HepG2 (cell line): ENCODE measurements around the gene PGS1. TPM values are rescaled to one million over a fixed set of nuclear protein-coding genes. Genes with fewer than 3 reads are reported as not detected.

ENCODE experiments used
- FOSL1 ChIP-seq: sonication (generic); formaldehyde crosslinking; IDR thresholded peaks from 2 replicates; pipeline ENCODE4 v1.9.0; 2021; ENCODE audit warnings: missing genetic modification reagents, borderline replicate concordance
- FOXO4 ChIP-seq: sonication (generic); formaldehyde crosslinking; conservative IDR thresholded peaks from 2 replicates; pipeline ENCODE4 v1.8.1; 2023; ENCODE audit warnings: missing genetic modification reagents
- HIVEP1 ChIP-seq: sonication (generic); formaldehyde crosslinking; IDR thresholded peaks from 2 replicates; pipeline ENCODE4 v1.4.0; 2020; ENCODE audit warnings: mild to moderate bottlenecking, missing genetic modification reagents
- MIER2 ChIP-seq: IDR thresholded peaks from 2 replicates; pipeline ENCODE4 v1.6.1; 2016; ENCODE audit warnings: missing biosample characterization, missing genetic modification reagents
- NONO ChIP-seq, 2 experiments: fragments of 450-650 bp in 1 of 2; sonication (generic) in 1 of 2; formaldehyde crosslinking in 1 of 2; IDR thresholded peaks in 1 of 2; conservative IDR thresholded peaks in 1 of 2; 2 replicates each; pipeline versions ENCODE4 v1.6.1 to v1.8.0; 2017 to 2022; ENCODE audit warnings: mild to moderate bottlenecking in 1 of 2, missing genetic modification reagents in 1 of 2, moderate library complexity in 1 of 2
- USF2 ChIP-seq, 2 experiments: sonication (generic) in 1 of 2; formaldehyde crosslinking in 1 of 2; IDR thresholded peaks; 2 replicates each; pipeline versions ENCODE4 v1.5.1 to v1.6.1; 2011 to 2020; ENCODE audit warnings: borderline replicate concordance in 1 of 2, low read depth in 1 of 2, low read length in 1 of 2, mild to moderate bottlenecking in 1 of 2, missing genetic modification reagents in 1 of 2, moderate library complexity in 1 of 2
- XRCC5 ChIP-seq: fragments of 200-400 bp; formaldehyde crosslinking; optimal IDR thresholded peaks from 2 replicates; pipeline ENCODE3; 2017; ENCODE audit warnings: mild to moderate bottlenecking, low read length
- YEATS2 ChIP-seq: sonication (generic); formaldehyde crosslinking; IDR thresholded peaks from 2 replicates; pipeline ENCODE4 v1.4.0; 2020; ENCODE audit warnings: missing genetic modification reagents, borderline replicate concordance
- ZBTB44 ChIP-seq: sonication (generic); formaldehyde crosslinking; IDR thresholded peaks from 2 replicates; pipeline ENCODE4 v1.4.0; 2020; ENCODE audit warnings: missing genetic modification reagents
- ZBTB49 ChIP-seq: sonication (generic); formaldehyde crosslinking; IDR thresholded peaks from 2 replicates; pipeline ENCODE4 v1.4.0; 2020; ENCODE audit warnings: missing genetic modification reagents, borderline replicate concordance
- ZBTB7B ChIP-seq: sonication (generic); formaldehyde crosslinking; IDR thresholded peaks from 2 replicates; pipeline ENCODE4 v1.4.0; 2020; ENCODE audit warnings: missing genetic modification reagents
- ZFYVE20 ChIP-seq: sonication (generic); formaldehyde crosslinking; IDR thresholded peaks from 2 replicates; pipeline ENCODE4 v1.8.0; 2023; ENCODE audit warnings: low read depth, mild to moderate bottlenecking, moderate library complexity, missing genetic modification reagents, borderline replicate concordance
- ZNF124 ChIP-seq: sonication (generic); formaldehyde crosslinking; IDR thresholded peaks from 2 replicates; pipeline ENCODE4 v1.4.0; 2020; ENCODE audit warnings: missing genetic modification reagents
- ZNF281 ChIP-seq: sonication (generic); formaldehyde crosslinking; IDR thresholded peaks from 2 replicates; pipeline ENCODE4 v1.4.0; 2020; ENCODE audit warnings: missing genetic modification reagents, borderline replicate concordance
- ZNF333 ChIP-seq: sonication (generic); formaldehyde crosslinking; IDR thresholded peaks from 2 replicates; pipeline ENCODE4 v1.4.0; 2020; ENCODE audit warnings: mild to moderate bottlenecking, missing genetic modification reagents, borderline replicate concordance
- polyA plus RNA-seq, 8 experiments: library from polyadenylated mRNA; depleted of rRNA in 3 of 8; stranded (reverse) in 7 of 8; unstranded in 1 of 8; fragments of >200 nt; fragmentation: Illumina TruSeq in 4 of 8; extraction: Trizol in 4 of 8; gene quantifications; 2 replicates each; pipeline versions ENCODE4 v1.2.1 to v1.2.3, GENCODE V29; 2011 to 2016; ENCODE audit warnings: low read depth in 4 of 8, missing spikeins in 1 of 8, mixed read lengths in 1 of 8; ENCODE audit not compliant: insufficient read depth in 1 of 8
- total RNA-seq, 5 experiments: library from RNA; depleted of rRNA; stranded (reverse); fragments of >200 nt; fragmentation: Illumina TruSeq; extraction: Trizol; gene quantifications; 2 replicates each; pipeline ENCODE4 v1.2.3, GENCODE V29; 2016; ENCODE audit warnings: low read depth in 1 of 5

PGS1 gene
- total and polyA plus RNA-seq, 2 of the 13 experiments (the other 11 are each of a cell fraction or from before 2014, with no cell fraction given): 25.9 to 31.5 TPM

- TF ChIP-seq XRCC5: peak; percentile 92
- TF ChIP-seq ZFYVE20 (CRISPR knock-in tag): no peak
- TF ChIP-seq ZNF281 (CRISPR knock-in tag): peak; percentile 78; the same call in 1 of the 2 replicates
- no peak for TF ChIP-seq ZBTB44 (CRISPR knock-in tag)
- TF ChIP-seq USF2 (IDR thresholded peaks at IDR 0.05; ENCODE audit: low read depth, low read length): no peak
- no peak for TF ChIP-seq USF2 (CRISPR knock-in tag; IDR thresholded peaks at IDR 0.05; ENCODE audit: borderline replicate concordance)
- peak; percentile 94; the same call in 1 of the 2 replicates for TF ChIP-seq HIVEP1 (CRISPR knock-in tag)
- peak; percentile 94 for TF ChIP-seq ZNF124
- TF ChIP-seq ZBTB49 (CRISPR knock-in tag): no peak
- no peak; the same call in 1 of the 2 replicates for TF ChIP-seq ZNF333 (CRISPR knock-in tag)
- peak; percentile 55; the same call in 1 of the 2 replicates for TF ChIP-seq YEATS2
- TF ChIP-seq FOSL1 (CRISPR knock-in tag): no peak
- TF ChIP-seq ZBTB7B (CRISPR knock-in tag): peak; percentile 95; the same call in 1 of the 2 replicates
- TF ChIP-seq NONO (IDR thresholded peaks at IDR 0.05): no peak
- peak; percentile 96 for TF ChIP-seq NONO (CRISPR knock-in tag; conservative IDR thresholded peaks at IDR 0.05)
- peak; percentile 86 for TF ChIP-seq MIER2 (CRISPR knock-in tag)
- TF ChIP-seq FOXO4: no peak
Measured at GRCh38 chr17:78421534-78422266, 43.3 kb downstream of the PGS1 start (continued).
